Hindlimb muscle (tissue), 1 donor: ENCODE results near the gene ZBTB22. TPM values are rescaled to one million over a fixed set of nuclear protein-coding genes. Genes with fewer than 3 reads are reported as not detected.
"Not testable (repeated sequence)": the region's sequence is repeated elsewhere in the genome, so short reads cannot be mapped to it uniquely, and the experiment has no call there.

Experiments
- DNase-seq: peaks from one replicate; pipeline ENCODE4 v3.0.0-alpha.2; 2013
- polyA plus RNA-seq: library from polyadenylated mRNA; unstranded; fragments of 120-200 nt; gene quantifications from one replicate; pipeline ENCODE4 v1.2.1, GENCODE V29; 2013; ENCODE audit not compliant: insufficient read length

Gene ZBTB22
- polyA plus RNA-seq, 1 donor = 16.3 TPM

- no peak for DNase-seq
Measured at GRCh38 chr6:33278810-33279209, 38.7 kb downstream of the ZBTB22 start.

- no peak for DNase-seq
Measured at GRCh38 chr6:33278392-33278741, 39.2 kb downstream of the ZBTB22 start.

GRCh38 chr6:33277663-33278391, 39.7 kb downstream of the ZBTB22 start:
- DNase-seq = no peak

GRCh38 chr6:33276864-33277662, 40.5 kb downstream of the ZBTB22 start, which contains the start of gene B3GALT4:
Gene B3GALT4, plus strand, starts transcription at chr6:33277123. Its CDS starts 297 bp downstream, at chr6:33277420.
- peak; percentile 70 for DNase-seq

- DNase-seq = no peak
Measured at GRCh38 chr6:33276581-33276863, 41.0 kb downstream of the ZBTB22 start.

- DNase-seq = not testable (repeated sequence)
Measured at GRCh38 chr6:33275795-33276580, 41.6 kb downstream of the ZBTB22 start.

GRCh38 chr6:33273924-33274902, 43.3 kb downstream of the ZBTB22 start:
- no peak for DNase-seq

- no peak for DNase-seq
Measured at GRCh38 chr6:33273129-33273923, 44.2 kb downstream of the ZBTB22 start.

GRCh38 chr6:33272275-33273128, 45.0 kb downstream of the ZBTB22 start:
- no peak for DNase-seq

GRCh38 chr6:33271468-33272274, 45.9 kb downstream of the ZBTB22 start, which contains the start of the genes RPS18 and VPS52:
Gene RPS18, plus strand, starts transcription at chr6:33272075. Its CDS starts 45 bp downstream, at chr6:33272120.
Gene VPS52, minus strand, starts transcription at chr6:33271876. Its CDS starts 201 bp downstream, at chr6:33271675.
- peak; percentile 97 for DNase-seq

GRCh38 chr6:33271117-33271467, 46.5 kb downstream of the ZBTB22 start:
- no peak for DNase-seq

Other genes starting within 250 kb of the ZBTB22 start
- gene HLA-DPA1, start 244.1 kb downstream of the ZBTB22 start, polyA plus RNA-seq = 34.8 TPM
- 19.2 TPM for gene HLA-DPB1, start 241.8 kb downstream of the ZBTB22 start, polyA plus RNA-seq
- 49.7 TPM for gene COL11A2, start 125.3 kb downstream of the ZBTB22 start, polyA plus RNA-seq
- 42.0 TPM for gene RXRB, start 117.1 kb downstream of the ZBTB22 start, polyA plus RNA-seq
- 65.8 TPM for gene SLC39A7, start 116.9 kb downstream of the ZBTB22 start, polyA plus RNA-seq
- 11.5 TPM for gene HSD17B8, start 113.1 kb downstream of the ZBTB22 start, polyA plus RNA-seq
- gene RING1, start 109.2 kb downstream of the ZBTB22 start, polyA plus RNA-seq = 36.0 TPM
- 47.3 TPM for gene VPS52, start 45.9 kb downstream of the ZBTB22 start, polyA plus RNA-seq
- 4,638 TPM for gene RPS18, start 45.7 kb downstream of the ZBTB22 start, polyA plus RNA-seq
- 2.2 TPM for gene B3GALT4, start 40.6 kb downstream of the ZBTB22 start, polyA plus RNA-seq
- gene WDR46, start 28.5 kb downstream of the ZBTB22 start, polyA plus RNA-seq = 58.4 TPM
- 41.2 TPM for gene PFDN6, start 28.1 kb downstream of the ZBTB22 start, polyA plus RNA-seq
- gene RGL2, start 18.8 kb downstream of the ZBTB22 start, polyA plus RNA-seq = 63.4 TPM
- gene TAPBP, start 3.7 kb downstream of the ZBTB22 start, polyA plus RNA-seq = 24.6 TPM
- gene DAXX, start 5.2 kb upstream of the ZBTB22 start, polyA plus RNA-seq = 25.9 TPM
- gene KIFC1, start 74.1 kb upstream of the ZBTB22 start, polyA plus RNA-seq = 18.1 TPM
- gene PHF1, start 93.3 kb upstream of the ZBTB22 start, polyA plus RNA-seq = 46.7 TPM
- 153 TPM for gene CUTA, start 100.4 kb upstream of the ZBTB22 start, polyA plus RNA-seq
- 30.5 TPM for gene SYNGAP1, start 102.3 kb upstream of the ZBTB22 start, polyA plus RNA-seq
- gene ZBTB9, start 136.8 kb upstream of the ZBTB22 start, polyA plus RNA-seq = 6.4 TPM